Fibroblast of villous mesenchyme (primary cell): Measurements from ENCODE around the gene SPATA7. TPM values are rescaled to one million over a fixed set of nuclear protein-coding genes. Genes with fewer than 3 reads are reported as not detected.
A peak's percentile ranks its signal among the peaks of the same experiment; 100 is the strongest.

Experiments used
- DNase-seq: peaks from one replicate; pipeline ENCODE4 v3.0.0-alpha.2; 2010; ENCODE audit warnings: low read depth
- H3K4me3 ChIP-seq: 2 replicates; pipeline ENCODE4 v1.5.1; 2011; ENCODE audit warnings: low read depth, mild to moderate bottlenecking, low read length
- CTCF ChIP-seq: IDR thresholded peaks from 2 replicates; pipeline ENCODE4 v1.5.1; 2012; ENCODE audit warnings: low read depth, mild to moderate bottlenecking, low read length; ENCODE audit not compliant: insufficient read depth
- total RNA-seq: library from RNA; depleted of rRNA; stranded (reverse); fragments of >200 nt; gene quantifications from 2 replicates; pipeline ENCODE4 v1.2.3, GENCODE V29; 2012

SPATA7 gene
- 11.0 and 13.0 TPM in 2 replicates for total RNA-seq

GRCh38 chr14:88385212-88386101 is at the start of gene SPATA7:
SPATA7 (plus strand) TSS chr14:88385657; CDS start chr14:88385819, 162 bp downstream.
- H3K4me3 ChIP-seq, result peak within 1 kb of the TSS; percentile 96
- no peak for TF ChIP-seq CTCF
- peak; percentile 91 for DNase-seq

GRCh38 chr14:88340357-88340756 is 45.1 kb upstream of the SPATA7 start:
- no peak for TF ChIP-seq CTCF
- H3K4me3 ChIP-seq, result no peak overlapping the region
- no peak for DNase-seq

GRCh38 chr14:88342980-88343379 is 42.5 kb upstream of the SPATA7 start:
- TF ChIP-seq CTCF, result no peak
- DNase-seq, result no peak
- no peak overlapping the region for H3K4me3 ChIP-seq

- TF ChIP-seq CTCF, result no peak
- peak; percentile 20 for DNase-seq
- H3K4me3 ChIP-seq, result no peak overlapping the region
Measured at GRCh38 chr14:88346048-88346639, 39.3 kb upstream of the SPATA7 start.

GRCh38 chr14:88348546-88348945 is 36.9 kb upstream of the SPATA7 start:
- no peak overlapping the region for H3K4me3 ChIP-seq
- no peak for TF ChIP-seq CTCF
- DNase-seq, result no peak

- TF ChIP-seq CTCF, result no peak
- no peak overlapping the region for H3K4me3 ChIP-seq
- DNase-seq, result no peak
Measured at GRCh38 chr14:88351966-88352691, 33.3 kb upstream of the SPATA7 start.
